RKO (cell line): ENCODE results near the gene RNF213.
"Not testable (repeated sequence)": the region's sequence is repeated elsewhere in the genome, so short reads cannot be mapped to it uniquely, and the experiment has no call there.

Experiments
- DNase-seq: peaks from one replicate; pipeline ENCODE4 v3.0.0-alpha.2; 2016; ENCODE audit warnings: low spot score

RNF213 gene

DNA sequence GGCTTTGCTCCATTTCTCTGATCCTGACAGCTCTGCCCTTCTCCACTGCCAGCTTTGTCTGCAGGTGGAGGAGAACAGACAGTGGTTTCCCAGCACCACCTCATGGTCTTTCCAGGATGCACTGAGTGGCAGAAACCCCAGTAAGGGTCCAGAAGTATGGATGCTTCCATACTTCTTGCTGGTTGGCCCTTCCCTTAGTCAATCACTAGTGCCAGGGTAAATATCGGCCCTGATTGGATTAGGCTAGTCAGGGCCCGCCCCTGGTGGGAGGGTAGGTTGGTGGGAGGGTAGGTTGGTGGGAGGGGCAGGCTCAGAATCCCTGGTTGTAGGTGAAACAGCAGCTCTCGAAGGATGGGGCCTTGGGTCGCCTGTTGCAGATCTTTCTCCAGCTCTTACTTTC, 10.2 kb downstream of the RNF213 start:
- no peak for DNase-seq

- no peak for DNase-seq
Observed at GRCh38 chr17:80272366-80272765, 11.7 kb downstream of the RNF213 start.

GRCh38 chr17:80274331-80274730, 13.7 kb downstream of the RNF213 start:
- no peak for DNase-seq

- DNase-seq, result no peak
Observed at GRCh38 chr17:80274871-80275449, 14.3 kb downstream of the RNF213 start.

- not testable (repeated sequence) for DNase-seq
Observed at GRCh38 chr17:80275857-80276256, 15.2 kb downstream of the RNF213 start.

DNA sequence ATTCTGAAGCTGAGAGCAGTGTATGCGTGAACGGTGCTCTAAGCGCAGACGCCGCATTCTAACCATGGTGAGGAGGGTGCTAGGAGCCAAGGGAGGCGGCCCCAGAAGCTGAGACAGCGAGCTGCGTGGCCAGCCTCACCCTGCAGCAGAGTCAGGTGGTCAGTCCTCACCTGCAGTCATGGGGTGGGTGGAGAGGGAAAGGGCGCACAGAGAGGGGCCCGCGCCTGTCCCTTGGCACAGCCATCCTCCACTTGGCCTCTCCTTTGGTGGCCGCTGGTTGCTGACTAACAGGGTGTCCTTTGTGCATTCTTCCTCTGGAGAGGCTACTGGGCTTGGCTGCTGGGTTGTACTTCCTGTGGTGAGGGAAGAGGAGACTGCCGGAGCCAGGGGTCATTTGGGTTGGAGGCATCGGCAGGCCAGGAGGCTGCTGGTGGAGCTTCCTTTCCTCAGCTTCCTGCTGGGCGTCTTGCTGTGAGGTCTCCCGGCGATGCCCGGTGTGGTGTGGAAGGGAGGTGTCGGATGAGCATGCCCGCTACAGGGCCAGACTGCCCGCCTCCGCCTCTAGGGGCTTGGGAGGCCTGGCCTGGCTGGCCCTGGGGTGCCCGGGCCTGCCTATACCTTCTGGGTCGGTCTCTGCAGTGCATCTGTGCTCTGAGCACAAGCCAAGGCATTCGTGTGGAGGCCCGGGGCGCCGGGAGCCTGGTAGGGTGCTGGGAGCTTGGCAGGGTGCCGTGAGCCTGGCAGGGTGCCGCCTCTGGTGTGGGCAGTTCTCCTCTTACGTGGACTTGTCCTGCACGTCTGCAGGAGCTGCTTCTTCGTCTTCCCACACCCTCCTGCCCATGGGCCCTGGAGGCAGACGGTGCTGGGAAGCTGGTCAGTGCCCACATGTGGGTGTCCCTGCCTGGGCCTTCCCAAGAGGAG, 17.4 kb downstream of the RNF213 start:
- no peak for DNase-seq

- no peak for DNase-seq
Observed at GRCh38 chr17:80279895-80280294, 19.2 kb downstream of the RNF213 start.

DNA sequence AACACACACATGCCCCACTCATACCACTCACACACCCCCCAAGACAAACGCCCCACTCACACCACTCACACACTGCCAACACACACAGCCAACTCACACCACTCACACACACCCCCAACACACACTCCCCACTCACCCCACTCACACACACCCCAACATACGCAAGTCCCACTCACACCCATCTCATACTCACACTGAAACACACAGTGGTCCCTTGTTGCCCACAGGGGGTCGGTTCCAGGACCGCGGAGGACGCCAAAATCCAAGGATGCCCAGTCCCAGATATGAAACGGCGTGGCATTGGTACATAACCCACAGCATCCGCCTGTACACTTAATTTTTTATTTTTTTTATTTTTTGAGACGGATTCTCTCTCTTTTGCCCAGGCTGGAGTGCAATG, 20.9 kb downstream of the RNF213 start:
- DNase-seq, result no peak

GRCh38 chr17:80283116-80283852, 22.6 kb downstream of the RNF213 start:
- no peak for DNase-seq

DNA sequence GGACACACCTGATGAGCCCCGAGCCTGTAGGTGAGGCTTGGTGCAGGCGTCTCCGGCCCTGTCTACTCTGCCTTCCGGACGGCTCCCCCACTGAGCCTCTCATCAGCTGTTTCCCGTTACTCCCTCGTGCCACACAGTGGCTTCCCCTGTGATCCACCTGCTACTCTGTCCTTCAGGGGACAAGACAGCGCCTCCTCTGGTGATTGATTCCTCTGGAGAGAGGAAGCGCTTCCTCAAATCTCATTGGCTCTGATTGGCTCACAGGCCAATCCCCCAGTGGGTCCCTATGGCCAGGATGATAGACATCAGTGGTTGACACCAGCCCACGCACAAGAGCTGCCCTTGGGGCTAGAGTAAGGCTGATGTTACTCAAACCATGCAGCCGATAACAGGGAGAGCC, 24.0 kb downstream of the RNF213 start:
- no peak for DNase-seq

DNA sequence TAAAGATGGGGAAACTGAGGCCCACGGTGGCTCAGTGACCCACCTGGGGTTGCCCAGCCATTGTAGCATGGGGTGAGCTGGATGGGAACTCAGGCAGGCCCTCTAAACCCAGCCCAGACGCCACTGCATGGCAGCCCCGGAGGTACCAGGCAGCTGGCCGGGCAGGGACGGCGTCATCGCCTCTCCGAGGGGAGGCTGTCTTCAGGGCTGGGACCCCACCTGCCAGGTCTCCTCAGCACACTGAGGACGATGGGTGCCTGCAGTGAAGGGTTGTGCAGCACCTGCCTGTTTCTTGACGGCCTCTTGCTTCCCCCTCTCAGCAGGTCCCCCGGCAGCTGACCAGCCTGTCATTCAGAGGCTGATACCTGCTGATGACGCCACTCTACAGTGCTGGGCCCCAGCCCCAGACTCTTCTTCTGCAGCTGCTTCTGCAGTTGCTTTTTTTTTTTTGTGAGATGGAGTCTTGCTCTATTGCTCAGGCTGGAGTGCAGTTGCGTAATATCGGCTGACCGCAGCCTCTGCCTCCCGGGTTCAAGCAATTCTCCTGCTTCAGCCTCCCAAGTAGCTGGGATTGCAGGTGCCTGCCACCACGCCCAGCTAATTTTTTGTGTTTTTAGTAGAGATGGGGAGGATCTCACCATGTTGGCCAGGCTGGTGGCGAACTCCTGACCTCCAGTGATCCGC, 24.7 kb downstream of the RNF213 start:
- DNase-seq, result no peak

DNA sequence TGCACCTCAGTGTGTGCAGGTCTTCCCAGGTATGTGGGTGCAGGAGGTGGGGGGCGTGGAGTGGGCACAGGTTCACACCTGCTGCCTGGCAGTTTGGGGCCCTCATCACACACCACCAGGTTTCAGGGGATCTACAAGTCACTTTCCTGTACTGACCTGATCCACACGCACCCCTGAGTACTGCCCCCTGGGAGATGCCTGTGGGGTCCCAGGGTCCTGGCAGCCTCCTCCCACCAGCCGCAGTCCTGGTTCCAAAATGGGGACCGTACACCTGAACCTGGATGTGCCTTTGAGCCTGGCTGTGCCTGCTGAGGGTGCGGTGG, 25.9 kb downstream of the RNF213 start:
- no peak for DNase-seq

DNA sequence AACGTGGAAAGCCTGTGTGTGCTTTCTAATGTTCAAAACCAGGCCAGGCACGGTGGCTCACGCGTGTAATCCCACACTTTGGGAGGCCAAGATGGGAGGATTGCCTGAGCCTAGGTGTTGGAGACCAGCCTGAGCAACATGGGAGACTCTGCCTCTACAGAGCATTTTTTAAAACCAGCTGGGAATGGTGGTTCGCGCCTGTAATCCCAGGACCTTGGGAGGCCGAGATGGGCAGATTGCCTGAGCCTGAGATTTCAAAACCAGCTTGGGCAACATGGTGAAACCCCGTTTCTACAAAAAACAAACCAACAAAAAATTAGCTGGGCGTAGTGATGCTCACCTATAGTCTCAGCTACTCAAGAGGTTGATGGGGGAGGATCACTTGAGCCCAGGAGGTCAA, 26.4 kb downstream of the RNF213 start:
- no peak for DNase-seq

DNA sequence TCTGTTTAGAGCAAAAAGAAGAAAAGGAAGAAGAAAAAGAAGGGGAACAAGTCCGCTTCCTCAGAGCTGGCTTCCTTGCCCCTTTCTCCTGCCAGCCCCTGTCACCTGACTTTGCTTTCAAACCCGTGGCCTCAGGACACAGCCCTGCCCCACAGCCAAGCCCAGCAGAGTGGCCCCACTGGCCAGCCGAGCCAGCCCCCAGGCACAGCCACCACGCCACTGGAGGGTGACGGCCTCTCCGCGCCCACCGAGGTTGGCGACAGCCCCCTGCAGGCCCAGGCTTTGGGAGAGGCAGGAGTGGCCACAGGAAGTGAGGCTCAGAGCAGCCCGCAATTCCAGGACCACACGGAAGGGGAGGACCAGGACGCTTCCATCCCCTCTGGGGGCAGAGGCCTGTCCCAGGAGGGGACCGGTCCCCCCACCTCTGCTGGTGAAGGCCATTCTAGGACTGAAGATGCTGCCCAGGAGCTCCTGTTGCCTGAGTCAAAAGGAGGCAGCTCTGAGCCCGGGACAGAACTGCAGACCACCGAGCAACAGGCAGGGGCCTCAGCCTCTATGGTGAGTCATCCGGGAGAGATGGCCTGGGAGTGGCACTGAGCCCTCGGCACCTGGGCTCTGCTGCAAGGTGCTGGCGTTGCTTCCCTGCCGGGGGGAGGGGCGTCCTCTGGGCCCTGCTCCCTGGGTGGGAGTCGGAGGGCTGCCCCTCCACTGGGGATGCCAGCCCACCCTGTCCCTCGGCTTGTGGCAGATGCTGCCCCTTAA, 27.3 kb downstream of the RNF213 start:
- DNase-seq, result no peak

DNA sequence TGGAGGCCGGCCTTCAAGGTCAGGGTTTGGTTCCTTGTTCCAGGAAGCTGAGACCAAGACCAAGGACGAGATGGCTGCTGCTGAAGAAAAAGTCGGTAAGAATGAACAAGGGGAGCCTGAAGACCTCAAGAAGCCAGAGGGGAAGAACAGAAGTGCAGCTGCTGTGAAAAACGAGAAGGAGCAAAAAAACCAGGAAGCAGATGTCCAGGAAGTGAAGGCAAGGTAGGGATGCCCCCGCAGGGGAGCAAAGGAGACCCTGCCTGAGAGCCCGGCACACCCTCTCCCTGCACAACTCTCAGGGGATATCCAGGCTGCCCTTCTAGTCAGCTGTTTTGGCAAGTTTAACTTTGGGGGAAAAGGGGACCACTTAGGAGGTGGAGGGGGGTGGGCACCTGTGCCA, 29.0 kb downstream of the RNF213 start:
- no peak for DNase-seq

- DNase-seq, result no peak
Observed at GRCh38 chr17:80290156-80290555, 29.5 kb downstream of the RNF213 start.

GRCh38 chr17:80291260-80291659, 30.6 kb downstream of the RNF213 start:
- no peak for DNase-seq

DNA sequence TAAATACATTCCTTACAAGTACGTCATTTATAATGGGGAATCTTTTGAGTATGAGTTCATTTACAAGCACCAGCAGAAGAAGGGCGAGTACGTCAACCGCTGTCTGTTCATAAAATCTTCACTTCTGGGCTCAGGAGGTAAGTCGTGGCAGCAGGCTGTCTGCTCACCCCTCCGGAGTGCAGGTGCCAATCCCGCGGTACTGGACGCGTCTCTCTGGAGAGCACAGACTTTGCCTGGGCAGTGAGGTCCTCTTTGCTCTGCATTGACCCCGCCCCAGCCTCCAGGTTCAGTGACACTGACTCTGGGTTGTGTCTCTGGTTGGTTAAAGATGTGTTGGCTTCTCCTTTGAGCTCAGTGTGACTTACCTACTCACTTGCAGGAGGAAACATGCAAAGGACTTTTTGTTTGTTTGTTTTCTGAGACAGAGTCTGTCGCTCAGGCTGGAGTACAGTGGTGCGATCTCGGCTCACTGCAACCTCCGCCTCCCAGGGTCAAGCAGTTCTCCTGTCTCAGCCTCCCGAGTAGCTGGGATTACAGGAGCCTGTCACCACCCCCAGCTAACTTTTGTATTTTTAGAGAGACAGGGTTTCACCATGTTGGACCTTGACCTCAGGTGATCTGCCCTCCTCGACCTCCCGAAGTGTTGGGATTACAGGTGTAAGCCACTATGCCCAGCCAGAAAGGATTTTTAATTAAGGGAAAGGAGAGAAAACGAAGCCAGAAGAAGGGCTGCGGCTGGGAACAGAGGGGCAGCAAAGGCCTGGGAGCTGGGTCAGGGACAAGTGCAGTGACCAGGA, 31.2 kb downstream of the RNF213 start:
- no peak for DNase-seq

DNA sequence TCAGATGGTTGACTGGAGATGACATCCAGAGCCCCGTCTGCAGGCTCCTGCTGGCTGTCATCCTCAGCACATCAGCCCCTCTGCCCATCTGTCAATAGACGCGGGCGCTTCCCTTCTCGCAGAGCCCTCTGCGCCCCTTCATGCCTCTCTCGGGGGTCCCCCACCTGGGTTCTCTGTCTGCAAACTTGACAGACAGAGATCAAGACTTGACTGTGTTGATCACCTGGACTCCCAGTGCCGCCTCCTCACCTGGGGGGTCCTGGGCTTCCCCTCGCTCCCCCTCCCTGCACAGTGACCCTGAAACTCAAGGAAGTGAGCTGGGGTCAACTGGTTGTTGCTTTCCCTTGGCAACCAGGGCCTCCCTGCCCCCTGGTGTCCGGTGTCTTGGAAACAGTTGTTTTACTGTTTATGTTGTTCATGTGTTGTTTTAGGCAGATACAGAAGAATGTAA, 31.9 kb downstream of the RNF213 start:
- no peak for DNase-seq

DNA sequence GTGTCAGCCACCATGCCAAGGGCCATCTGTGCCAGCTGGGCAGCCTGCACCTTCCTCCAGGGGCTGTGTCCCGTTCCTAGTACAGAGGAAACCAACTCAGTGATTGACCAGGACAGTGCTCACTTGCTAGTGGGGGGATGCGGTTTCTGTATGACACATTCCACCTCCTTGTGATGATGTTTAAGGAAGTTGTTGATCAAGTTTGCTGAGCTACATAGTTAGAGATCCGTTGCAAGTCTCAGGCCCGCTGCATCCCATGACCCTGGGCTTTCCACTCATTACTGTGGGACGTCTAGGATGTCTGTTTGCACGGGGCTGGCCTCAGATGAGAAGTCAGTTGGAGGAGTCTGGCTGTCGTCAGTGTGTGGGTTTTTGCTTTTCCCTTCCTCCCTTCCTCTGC, 33.6 kb downstream of the RNF213 start:
- DNase-seq, result no peak

GRCh38 chr17:80294653-80295052, 34.0 kb downstream of the RNF213 start:
- no peak for DNase-seq
